ENCODE measurements around the gene ANO6.

Gene ANO6

DNA sequence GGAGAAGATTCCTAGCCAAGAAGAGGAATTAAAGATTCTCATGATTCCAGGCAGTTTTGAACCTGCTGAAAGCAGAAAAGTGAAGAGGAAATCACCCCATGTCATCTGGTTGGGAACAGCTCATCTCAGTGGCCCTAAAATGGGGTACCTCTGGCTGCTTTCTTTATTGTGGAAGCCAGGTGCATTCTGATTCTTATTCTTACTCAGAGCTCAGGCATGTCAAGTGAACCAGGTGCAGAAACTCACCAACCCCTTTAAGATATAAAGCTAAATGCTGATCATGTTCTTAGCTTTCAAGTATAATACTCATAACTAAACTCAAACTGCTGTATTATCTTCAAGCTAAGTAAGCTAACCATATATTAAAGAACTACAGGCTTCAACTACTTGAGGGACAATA, 259.7 kb downstream of the ANO6 start:
- DNase-seq, result no peak

DNA sequence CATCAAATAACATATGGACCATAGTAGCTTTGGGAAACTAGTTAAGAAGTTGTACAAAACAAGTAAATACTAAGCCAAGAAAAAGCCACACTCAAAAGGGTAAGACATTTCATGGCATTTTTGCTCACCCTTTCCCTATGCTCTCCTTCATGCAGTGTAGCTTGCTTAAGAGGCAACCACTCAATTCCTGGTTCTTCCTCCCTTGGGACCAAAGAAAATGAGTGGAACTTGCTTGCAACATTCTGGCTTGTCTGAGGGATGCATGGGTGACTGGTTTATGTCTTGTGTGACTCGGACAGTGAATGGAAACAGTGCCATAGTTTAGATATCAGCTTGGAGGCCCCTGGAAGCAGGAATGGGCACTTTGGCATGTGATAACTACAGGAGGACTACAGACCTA, 261.6 kb downstream of the ANO6 start:
- no peak for DNase-seq

DNA sequence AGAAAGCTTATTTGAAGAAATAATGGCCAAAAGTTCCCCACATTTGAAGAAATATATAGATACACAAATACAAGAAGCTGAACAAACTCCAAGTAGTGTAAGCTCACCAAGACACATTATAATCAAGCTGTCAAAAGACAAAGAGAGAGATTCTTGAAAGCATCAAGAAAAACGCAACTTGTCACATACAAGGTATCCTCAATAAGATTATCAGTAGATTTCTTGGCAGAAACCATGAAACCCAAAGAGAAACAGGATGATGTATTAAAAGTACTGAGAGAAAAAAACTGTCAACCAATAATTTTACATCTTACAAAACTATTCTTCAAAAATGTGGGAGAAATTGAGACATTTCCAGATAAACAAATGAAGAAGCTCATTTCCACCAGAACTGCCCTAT, 263.0 kb downstream of the ANO6 start:
- no peak for DNase-seq

DNA sequence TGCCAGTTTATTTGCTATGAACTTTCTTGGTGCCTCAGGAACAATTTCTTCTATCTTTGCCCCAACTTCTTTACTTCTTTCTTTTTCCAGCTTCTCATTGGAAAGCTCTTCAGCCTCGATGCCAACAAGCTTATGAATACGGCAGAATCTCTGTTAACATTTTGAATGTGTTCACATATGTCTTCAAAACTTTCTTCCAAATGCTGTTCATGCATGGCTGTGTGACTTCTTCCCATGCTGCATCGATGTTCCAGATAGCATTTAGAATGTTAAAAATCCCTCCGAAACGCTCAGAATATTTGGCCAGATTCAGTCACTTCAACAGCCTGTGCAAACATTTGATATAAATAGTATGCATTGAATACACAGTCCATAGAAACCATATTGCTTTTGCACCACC, 265.9 kb downstream of the ANO6 start:
- DNase-seq, result no peak

DNA sequence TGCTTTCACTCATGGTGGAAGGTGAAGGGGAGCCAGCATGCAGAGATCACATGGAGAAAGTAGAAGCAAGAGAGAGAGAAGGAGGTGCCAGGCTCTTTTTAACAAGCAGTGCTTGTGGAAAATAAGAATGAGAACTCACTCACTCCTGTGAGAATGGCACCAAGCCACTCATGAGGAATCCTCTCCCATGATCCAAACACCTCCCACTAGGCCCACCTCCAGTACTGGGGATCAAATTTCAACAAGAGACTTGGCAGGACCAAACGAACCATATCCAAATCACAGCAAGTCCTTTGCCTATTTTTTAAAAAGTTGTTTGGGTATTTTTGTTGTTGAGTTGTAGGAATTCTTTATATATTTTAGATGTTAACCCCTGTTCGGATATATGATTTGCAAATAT, 267.7 kb downstream of the ANO6 start:
- no peak for DNase-seq

All from stimulated activated CD4-positive, alpha-beta T cell treated with anti-CD3 and anti-CD28 coated beads, Interleukin-15, amount 100 ng/mL, for 24 hours (primary cell).